CD4-positive, alpha-beta memory T cell (primary cell): ENCODE measurements around the gene XCL2. TPM values are rescaled to one million over a fixed set of nuclear protein-coding genes. Genes with fewer than 3 reads are reported as not detected.
"Not testable (repeated sequence)": the region's sequence is repeated elsewhere in the genome, so short reads cannot be mapped to it uniquely, and the experiment has no call there.

Experiments
- CTCF ChIA-PET: fragments of 350-600 bp; sonication (Branson Sonifier 250); formaldehyde crosslinking; loops from one replicate; lab custom pipeline; 2021; ENCODE audit warnings: inconsistent platforms; ENCODE audit not compliant: partially characterized antibody; lab: Charles Lee
- POLR2A ChIA-PET: fragments of 350-600 bp; sonication (Branson Sonifier 250); formaldehyde crosslinking; loops from one replicate; lab custom pipeline; 2021; ENCODE audit not compliant: partially characterized antibody; lab: Charles Lee
- DNase-seq, 5 donors: peaks; one replicate each; pipeline versions ENCODE4 v3.0.0 to v3.0.0-alpha.2; 2020 to 2022; ENCODE audit warnings: mixed read lengths in 1 of 5
- H3K27ac ChIP-seq: one replicate; pipeline ENCODE4 v1.7.0; 2013; ENCODE audit warnings: low read depth, low read length
- H3K27me3 ChIP-seq: 2 replicates; pipeline ENCODE4 v1.7.0; 2013; ENCODE audit warnings: mild to moderate bottlenecking, low read length, moderate library complexity; ENCODE audit not compliant: insufficient read depth
- H3K36me3 ChIP-seq: 2 replicates; pipeline ENCODE4 v1.7.0; 2013; ENCODE audit warnings: mild to moderate bottlenecking, low read length, moderate library complexity; ENCODE audit not compliant: insufficient read depth
- H3K4me1 ChIP-seq: 2 replicates; pipeline ENCODE4 v1.7.0; 2013; ENCODE audit warnings: mild to moderate bottlenecking, low read length, moderate library complexity; ENCODE audit not compliant: insufficient read depth
- H3K4me3 ChIP-seq, 2 donors: one replicate each; pipeline ENCODE4 v1.7.0; 2013; ENCODE audit warnings: low read length in 2 of 2, mild to moderate bottlenecking in 1 of 2
- H3K9me3 ChIP-seq, 2 donors: one replicate each; pipeline ENCODE4 v1.7.0; 2013; ENCODE audit warnings: low read length in 2 of 2, control low read depth in 1 of 2; ENCODE audit not compliant: control insufficient read depth in 1 of 2
- H3K27ac Mint-ChIP-seq, 7 donors: one replicate each; pipeline ENCODE4 v1.8.0; 2020 to 2021; ENCODE audit warnings: mixed read lengths in 7 of 7, mild to moderate bottlenecking in 6 of 7, inconsistent platforms in 3 of 7, moderate library complexity in 3 of 7
- H3K27me3 Mint-ChIP-seq, 2 donors: one replicate each; pipeline ENCODE4 v1.8.0; 2020 to 2021; ENCODE audit warnings: mixed read lengths in 2 of 2
- H3K36me3 Mint-ChIP-seq, 2 donors: one replicate each; pipeline ENCODE4 v1.8.0; 2020 to 2021; ENCODE audit warnings: mixed read lengths in 2 of 2, inconsistent platforms in 1 of 2, mild to moderate bottlenecking in 1 of 2
- H3K4me1 Mint-ChIP-seq, 4 donors: one replicate each; pipeline ENCODE4 v1.8.0; 2020 to 2021; ENCODE audit warnings: mixed read lengths in 4 of 4, mild to moderate bottlenecking in 1 of 4
- H3K4me3 Mint-ChIP-seq, 8 donors: one replicate each; pipeline ENCODE4 v1.8.0; 2020 to 2021; ENCODE audit warnings: mixed read lengths in 8 of 8, mild to moderate bottlenecking in 7 of 8, moderate library complexity in 6 of 8, inconsistent platforms in 3 of 8
- H3K9me3 Mint-ChIP-seq, 8 donors: one replicate each; pipeline ENCODE4 v1.8.0; 2020 to 2021; ENCODE audit warnings: mixed read lengths in 8 of 8, mild to moderate bottlenecking in 5 of 8, inconsistent platforms in 3 of 8, moderate library complexity in 1 of 8
- intact Hi-C: fragments of 100-400 bp; cut with micrococcal nuclease; formaldehyde crosslinking; loops from one replicate; pipeline ENCODE4 v1.15.1; 2023
- polyA plus RNA-seq, 2 donors: library from polyadenylated mRNA; unstranded; fragments of 300-500 nt; fragmentation: Illumina TruSeq; gene quantifications; one replicate each; pipeline ENCODE4 v1.2.3, GENCODE V29; 2021
- total RNA-seq, 2 experiments: library from RNA; stranded (reverse); gene quantifications; one replicate each; pipeline ENCODE4 v1.2.3, GENCODE V29; 2021

The XCL2 gene
- total and polyA plus RNA-seq, 4 experiments from 2014 or later, result 1.4 to 2.8 TPM; not detected in 2

DNA sequence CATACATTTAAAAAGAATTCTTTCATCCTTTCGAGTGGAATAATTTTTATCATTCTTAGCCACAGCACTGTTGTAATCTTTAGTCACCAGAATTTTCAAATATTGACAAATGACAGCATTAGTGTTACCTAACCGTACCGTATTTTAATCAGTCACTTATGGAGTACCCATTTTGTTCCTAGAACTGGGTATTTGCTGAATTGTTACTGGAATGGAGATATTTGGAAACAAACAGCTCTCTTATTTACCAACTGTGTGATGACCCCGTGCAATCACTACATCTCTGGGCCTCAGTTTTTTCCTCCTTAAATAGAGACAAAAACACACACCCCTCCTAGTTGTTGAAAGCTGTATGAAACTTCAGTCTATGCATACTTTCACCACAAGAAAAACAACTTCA is 7.9 kb upstream of the XCL2 start:
- no peaks in the 10 kb centered on the region for H3K36me3 Mint-ChIP-seq
- no peak overlapping the region for H3K4me3 Mint-ChIP-seq
- peaks cover 0 to 4% (median 2%) of the 10 kb centered on the region in 4 donors for H3K4me1 Mint-ChIP-seq
- intact Hi-C loops, result no loop called here
- POLR2A ChIA-PET, result interaction anchor here (1.2 kb wide), 1 partner anchor 16 kb away, joined by 4 read pairs; no protein-coding TSS in a partner anchor
- CTCF ChIA-PET, result interaction anchor here (1.6 kb wide), 1 partner anchor 112 kb away, joined by 4 read pairs; no protein-coding TSS in a partner anchor
- Histone ChIP-seq H3K27ac (no peak overlapping the region), H3K4me3 (no peak overlapping the region), H3K36me3 (no peaks in the 10 kb centered on the region), H3K9me3 (no peaks in the 10 kb centered on the region), H3K4me1 (no peaks in the 10 kb centered on the region), H3K27me3 (no peaks in the 10 kb centered on the region)
- H3K27ac Mint-ChIP-seq, result no peak overlapping the region
- H3K9me3 Mint-ChIP-seq, result peaks cover 0 to 12% (median 0%) of the 10 kb centered on the region in 8 donors
- H3K27me3 Mint-ChIP-seq, result peaks cover 0 to 1% of the 10 kb centered on the region in 2 donors
- DNase-seq, result no peak

DNA sequence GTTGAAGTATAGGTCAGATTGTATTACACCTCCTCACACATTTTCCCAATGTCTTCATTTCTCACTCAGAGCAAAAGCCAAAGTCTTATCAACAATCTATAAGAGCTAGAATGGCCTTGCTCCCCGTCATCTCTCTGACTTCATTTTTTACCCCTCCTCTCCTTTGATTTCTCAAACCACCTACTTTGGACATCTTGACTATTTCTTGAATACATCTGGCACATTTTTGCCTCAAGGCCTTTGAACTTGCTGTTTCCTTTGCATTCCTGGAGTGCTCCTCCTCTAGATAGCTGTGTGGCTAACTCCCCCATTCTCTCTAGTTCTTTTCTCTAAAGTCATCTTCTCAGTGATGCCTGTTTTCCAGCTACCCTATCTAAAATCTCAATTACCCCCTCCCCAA is 7.2 kb upstream of the XCL2 start:
- H3K4me1 Mint-ChIP-seq, result peaks cover 0 to 4% (median 2%) of the 10 kb centered on the region in 4 donors
- H3K36me3 Mint-ChIP-seq, result no peaks in the 10 kb centered on the region
- intact Hi-C loops, result no loop called here
- DNase-seq, result no peak
- H3K27me3 ChIP-seq, result no peaks in the 10 kb centered on the region
- ChIA-PET CTCF (no interaction called here), POLR2A (interaction anchor here (1.2 kb wide), 1 partner anchor 16 kb away, joined by 4 read pairs; no protein-coding TSS in a partner anchor)
- no peak overlapping the region for H3K27ac ChIP-seq
- H3K9me3 Mint-ChIP-seq, result peaks cover 0 to 12% (median 0%) of the 10 kb centered on the region in 8 donors
- no peaks in the 10 kb centered on the region for H3K36me3 ChIP-seq
- no peak overlapping the region for H3K27ac Mint-ChIP-seq
- no peak overlapping the region for H3K4me3 Mint-ChIP-seq
- no peaks in the 10 kb centered on the region for H3K9me3 ChIP-seq
- peaks cover 0 to 1% of the 10 kb centered on the region in 2 donors for H3K27me3 Mint-ChIP-seq
- no peaks in the 10 kb centered on the region for H3K4me1 ChIP-seq
- H3K4me3 ChIP-seq, result no peak overlapping the region

DNA sequence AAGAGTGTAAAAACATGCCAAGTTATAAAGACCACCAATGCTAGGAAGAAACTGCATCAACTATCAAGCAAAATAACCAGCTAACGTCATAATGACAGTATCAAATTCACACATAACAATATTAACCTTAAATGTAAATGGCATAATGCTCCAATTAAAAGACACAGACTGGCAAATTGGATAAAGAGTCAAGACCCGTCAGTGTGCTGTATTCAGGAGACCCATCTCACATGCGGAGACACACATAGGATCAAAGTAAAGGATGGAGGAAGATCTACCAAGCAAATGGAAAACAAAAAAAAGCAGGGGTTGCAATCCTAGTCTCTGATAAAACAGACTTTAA is 2.7 kb upstream of the XCL2 start:
- H3K4me3 ChIP-seq, H3K4me3 Mint-ChIP-seq, H3K36me3 Mint-ChIP-seq, DNase-seq, H3K4me1 ChIP-seq, H3K36me3 ChIP-seq, POLR2A ChIA-PET, intact Hi-C loops, H3K9me3 ChIP-seq, H3K27ac ChIP-seq, H3K27me3 Mint-ChIP-seq, H3K27me3 ChIP-seq, CTCF ChIA-PET: not testable (repeated sequence)
- Mint-ChIP-seq H3K9me3 (peaks cover 0 to 12% (median 0%) of the 10 kb centered on the region in 8 donors), H3K4me1 (peaks cover 3 to 20% (median 12%) of the 10 kb centered on the region in 4 donors), H3K27ac (peak overlapping the region in 1 of 7 donors; percentile 23)

DNA sequence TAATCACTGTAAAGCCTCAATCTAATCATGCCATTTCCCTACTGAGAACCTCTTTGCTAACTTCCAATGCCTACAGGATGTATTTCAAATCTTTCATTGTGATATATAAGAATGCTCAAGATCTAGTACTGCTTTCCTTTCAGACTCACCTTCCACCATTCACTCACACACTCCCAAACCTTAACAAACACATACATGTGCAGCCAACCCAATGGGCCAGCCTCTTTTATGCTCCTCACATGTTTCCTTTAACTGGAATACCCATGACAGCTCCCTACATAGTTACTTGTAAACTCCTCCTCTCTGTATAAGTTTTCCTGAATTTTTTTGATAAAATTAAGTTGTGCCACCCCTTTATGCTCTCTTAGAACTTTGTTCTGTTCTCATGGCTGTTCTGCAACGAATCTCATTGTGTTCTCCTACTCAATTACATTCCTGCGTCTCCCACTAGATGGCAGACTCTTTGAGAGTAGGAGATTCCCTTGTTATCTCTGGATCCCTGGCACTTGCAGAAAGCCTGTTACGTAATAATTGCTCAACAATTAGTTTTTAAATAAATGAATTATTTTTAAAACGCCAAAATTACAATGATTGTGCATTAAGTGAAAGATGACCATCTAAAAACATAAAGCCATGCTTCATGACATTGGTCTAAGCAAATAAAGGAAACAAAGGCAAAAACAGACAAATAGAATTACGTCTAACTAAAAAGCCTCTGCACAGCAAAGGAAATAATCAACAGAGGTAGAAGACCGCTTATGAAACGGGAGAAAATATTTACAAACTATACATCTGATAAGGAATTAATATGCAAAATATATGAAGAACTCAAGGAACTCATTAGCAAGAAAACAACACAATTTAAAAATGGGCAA is 2.1 kb upstream of the XCL2 start:
- H3K9me3 ChIP-seq, POLR2A ChIA-PET, H3K36me3 ChIP-seq, intact Hi-C loops, H3K4me3 ChIP-seq, H3K36me3 Mint-ChIP-seq, H3K27ac ChIP-seq, CTCF ChIA-PET, H3K4me1 ChIP-seq, H3K27me3 ChIP-seq, H3K4me3 Mint-ChIP-seq, H3K27me3 Mint-ChIP-seq: not testable (repeated sequence)
- peak in 3 of 5 donors; percentile 18 to 33 (median 33) for DNase-seq
- peak overlapping the region in 1 of 7 donors; percentile 42 for H3K27ac Mint-ChIP-seq
- peaks cover 3 to 23% (median 12%) of the 10 kb centered on the region in 4 donors for H3K4me1 Mint-ChIP-seq
- H3K9me3 Mint-ChIP-seq, result peaks cover 0 to 12% (median 0%) of the 10 kb centered on the region in 8 donors

DNA sequence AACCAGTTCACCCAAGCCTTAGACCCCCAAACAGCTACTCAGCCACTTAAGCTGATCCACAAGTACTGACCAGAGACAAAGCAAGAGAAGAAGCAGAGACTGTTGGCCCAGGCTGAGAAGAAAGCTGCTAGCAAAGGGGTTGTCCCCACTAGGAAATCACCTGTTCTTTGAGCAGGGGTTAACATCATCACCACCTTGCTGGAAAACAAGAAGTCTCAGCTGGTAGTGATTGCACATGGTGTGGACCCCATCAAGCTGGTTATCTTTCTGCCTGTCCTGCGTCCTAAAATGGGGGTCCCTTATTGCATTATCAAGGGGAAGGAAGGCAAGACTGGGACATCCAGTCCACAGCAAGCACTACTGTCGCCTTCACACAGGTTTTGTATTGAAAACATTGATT is 819 bp downstream of the XCL2 start:
- CTCF ChIA-PET, POLR2A ChIA-PET, H3K27me3 Mint-ChIP-seq, H3K27me3 ChIP-seq, H3K36me3 ChIP-seq, intact Hi-C loops, H3K36me3 Mint-ChIP-seq, H3K4me1 ChIP-seq, H3K4me3 ChIP-seq, H3K9me3 Mint-ChIP-seq, H3K27ac ChIP-seq, H3K9me3 ChIP-seq, DNase-seq: not testable (repeated sequence)
- Mint-ChIP-seq H3K4me1 (peaks cover 4 to 26% (median 21%) of the 10 kb centered on the region in 4 donors), H3K27ac (peak overlapping the region in 1 of 7 donors; percentile 60), H3K4me3 (peak overlapping the region in 1 of 8 donors; percentile 68)

GRCh38 chr1:168540798-168541197 is 3.0 kb downstream of the XCL2 start:
- H3K4me3 Mint-ChIP-seq, CTCF ChIA-PET, H3K9me3 ChIP-seq, POLR2A ChIA-PET, H3K4me3 ChIP-seq, DNase-seq, H3K36me3 Mint-ChIP-seq, H3K27me3 ChIP-seq, H3K27me3 Mint-ChIP-seq, H3K27ac ChIP-seq, H3K36me3 ChIP-seq, intact Hi-C loops: not testable (repeated sequence)
- peaks cover 0 to 14% (median 0%) of the 10 kb centered on the region in 8 donors for H3K9me3 Mint-ChIP-seq
- H3K4me1 Mint-ChIP-seq, result peaks cover 24 to 47% (median 39%) of the 10 kb centered on the region in 4 donors
- H3K4me1 ChIP-seq, result peaks cover 17% of the 10 kb centered on the region
- H3K27ac Mint-ChIP-seq, result peak overlapping the region in 1 of 7 donors; percentile 36

- Mint-ChIP-seq H3K27ac (peak overlapping the region; percentile 45 to 93 (median 78)), H3K27me3 (no peaks in the 10 kb centered on the region), H3K36me3 (peaks cover 0 to 3% of the 10 kb centered on the region in 2 donors), H3K4me3 (peak overlapping the region; percentile 34 to 84 (median 72)), H3K9me3 (peaks cover 0 to 14% (median 0%) of the 10 kb centered on the region in 8 donors), H3K4me1 (peaks cover 53 to 87% (median 69%) of the 10 kb centered on the region in 4 donors)
- H3K27me3 ChIP-seq, result no peaks in the 10 kb centered on the region
- peak; percentile 47 to 63 (median 57) for DNase-seq
- ChIA-PET CTCF (interaction anchor here (0.7 to 2.6 kb wide), 13 partner anchors 14 to 813 kb away, joined by 3 to 11 read pairs (median 5); no protein-coding TSS in a partner anchor), POLR2A (interaction anchor here (0.7 to 3.6 kb wide), 18 partner anchors 15 to 832 kb away, joined by 3 to 40 read pairs (median 6); partner anchors contain the start of genes BLZF1 and NME7)
- no peaks in the 10 kb centered on the region for H3K9me3 ChIP-seq
- no peak overlapping the region for H3K27ac ChIP-seq
- peak overlapping the region in 1 of 2 donors; percentile 16 for H3K4me3 ChIP-seq
- peaks cover 66% of the 10 kb centered on the region for H3K4me1 ChIP-seq
- intact Hi-C loops, result loop anchor here (1.0 kb wide), 1 partner anchor 96 kb away; no protein-coding TSS in a partner anchor
- no peaks in the 10 kb centered on the region for H3K36me3 ChIP-seq
Observed at GRCh38 chr1:168535536-168535935, 8.3 kb downstream of the XCL2 start.
